ENCODE data around the gene CTSH. TPM values are rescaled to one million over a fixed set of nuclear protein-coding genes. Genes with fewer than 3 reads are reported as not detected.

The CTSH gene
- total RNA-seq, 1 experiment from 2014 or later: 20.4 TPM

DNA sequence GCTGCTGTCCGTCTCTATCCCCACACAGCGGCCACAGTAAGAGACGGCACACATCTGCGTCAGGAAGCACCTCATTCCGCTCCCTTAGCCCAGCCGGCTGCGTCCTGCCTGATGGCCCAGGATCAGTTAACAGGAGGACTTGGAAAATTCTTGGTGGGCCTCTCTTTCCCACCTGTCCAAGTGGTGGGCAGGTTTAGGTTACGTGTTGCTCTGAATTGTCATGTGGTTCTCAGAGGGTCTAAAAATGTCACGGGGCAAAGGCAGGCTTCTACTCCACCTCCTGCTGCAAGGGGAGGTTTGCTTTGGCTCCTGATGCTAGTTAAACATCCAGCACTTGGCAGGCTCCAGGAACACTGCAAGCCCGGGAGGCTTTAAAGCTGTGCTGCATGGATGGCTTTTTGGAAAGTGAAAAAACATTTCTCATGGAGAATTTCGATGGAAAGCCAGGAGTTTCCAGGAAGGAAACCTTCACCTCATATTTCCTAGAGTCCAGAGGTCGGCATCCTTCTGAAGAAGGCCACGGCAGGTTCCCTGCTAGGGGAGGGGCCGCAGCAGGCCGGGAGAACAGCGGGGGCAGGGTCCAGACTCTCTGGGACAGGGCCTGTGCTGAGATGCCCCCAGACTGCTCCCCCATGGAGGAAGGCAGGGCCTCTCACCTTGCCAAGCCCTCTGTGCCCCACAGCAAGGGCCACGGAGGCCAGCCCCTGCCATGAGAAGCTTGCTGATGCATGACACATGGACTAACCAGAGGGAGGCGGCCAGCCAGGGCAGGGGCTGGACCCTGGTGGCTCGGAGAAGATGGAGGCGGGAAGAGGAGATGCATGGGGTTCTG, 10.8 kb downstream of the CTSH start:
- Mint-ChIP-seq H3K36me3 (peaks cover 3% of the 10 kb centered on the region; the same call in 1 of the 2 replicates), H3K4me3 (no peak overlapping the region), H3K9me3 (no peaks in the 10 kb centered on the region), H3K4me1 (peaks cover 2% of the 10 kb centered on the region; the same call in 1 of the 2 replicates), H3K27me3 (ENCODE audit: low read depth) (no peaks in the 10 kb centered on the region), H3K27ac (no peak overlapping the region)
- TF ChIP-seq ZNF416 (CRISPR knock-in tag; IDR thresholded peaks at IDR 0.05): no peak
- TF ChIP-seq, protein P1, sequence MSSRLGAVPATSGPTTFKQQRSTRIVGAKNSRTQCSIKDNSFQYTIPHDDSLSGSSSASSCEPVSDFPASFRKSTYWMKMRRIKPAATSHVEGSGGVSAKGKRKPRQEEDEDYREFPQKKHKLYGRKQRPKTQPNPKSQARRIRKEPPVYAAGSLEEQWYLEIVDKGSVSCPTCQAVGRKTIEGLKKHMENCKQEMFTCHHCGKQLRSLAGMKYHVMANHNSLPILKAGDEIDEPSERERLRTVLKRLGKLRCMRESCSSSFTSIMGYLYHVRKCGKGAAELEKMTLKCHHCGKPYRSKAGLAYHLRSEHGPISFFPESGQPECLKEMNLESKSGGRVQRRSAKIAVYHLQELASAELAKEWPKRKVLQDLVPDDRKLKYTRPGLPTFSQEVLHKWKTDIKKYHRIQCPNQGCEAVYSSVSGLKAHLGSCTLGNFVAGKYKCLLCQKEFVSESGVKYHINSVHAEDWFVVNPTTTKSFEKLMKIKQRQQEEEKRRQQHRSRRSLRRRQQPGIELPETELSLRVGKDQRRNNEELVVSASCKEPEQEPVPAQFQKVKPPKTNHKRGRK (CRISPR knock-in tag; IDR thresholded peaks at IDR 0.05; ENCODE audit: borderline replicate concordance): no peak
- TF ChIP-seq NR2C2 (CRISPR knock-in tag; IDR thresholded peaks at IDR 0.05): no peak
- TF ChIP-seq, protein P2, sequence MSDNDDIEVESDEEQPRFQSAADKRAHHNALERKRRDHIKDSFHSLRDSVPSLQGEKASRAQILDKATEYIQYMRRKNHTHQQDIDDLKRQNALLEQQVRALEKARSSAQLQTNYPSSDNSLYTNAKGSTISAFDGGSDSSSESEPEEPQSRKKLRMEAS (CRISPR knock-in tag; IDR thresholded peaks at IDR 0.05): no peak
- TF ChIP-seq SMAD4 (CRISPR knock-in tag; IDR thresholded peaks at IDR 0.05): no peak
- TF ChIP-seq TCF7 (CRISPR knock-in tag; IDR thresholded peaks at IDR 0.05; ENCODE audit: low read depth): no peak
- TF ChIP-seq, protein P3, sequence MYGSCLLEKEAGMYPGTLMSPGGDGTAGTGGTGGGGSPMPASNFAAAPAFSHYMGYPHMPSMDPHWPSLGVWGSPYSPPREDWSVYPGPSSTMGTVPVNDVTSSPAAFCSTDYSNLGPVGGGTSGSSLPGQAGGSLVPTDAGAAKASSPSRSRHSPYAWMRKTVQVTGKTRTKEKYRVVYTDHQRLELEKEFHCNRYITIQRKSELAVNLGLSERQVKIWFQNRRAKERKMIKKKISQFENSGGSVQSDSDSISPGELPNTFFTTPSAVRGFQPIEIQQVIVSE (CRISPR knock-in tag; IDR thresholded peaks at IDR 0.05; ENCODE audit: borderline replicate concordance): no peak
- TF ChIP-seq, protein P4, sequence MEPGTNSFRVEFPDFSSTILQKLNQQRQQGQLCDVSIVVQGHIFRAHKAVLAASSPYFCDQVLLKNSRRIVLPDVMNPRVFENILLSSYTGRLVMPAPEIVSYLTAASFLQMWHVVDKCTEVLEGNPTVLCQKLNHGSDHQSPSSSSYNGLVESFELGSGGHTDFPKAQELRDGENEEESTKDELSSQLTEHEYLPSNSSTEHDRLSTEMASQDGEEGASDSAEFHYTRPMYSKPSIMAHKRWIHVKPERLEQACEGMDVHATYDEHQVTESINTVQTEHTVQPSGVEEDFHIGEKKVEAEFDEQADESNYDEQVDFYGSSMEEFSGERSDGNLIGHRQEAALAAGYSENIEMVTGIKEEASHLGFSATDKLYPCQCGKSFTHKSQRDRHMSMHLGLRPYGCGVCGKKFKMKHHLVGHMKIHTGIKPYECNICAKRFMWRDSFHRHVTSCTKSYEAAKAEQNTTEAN (CRISPR knock-in tag; IDR thresholded peaks at IDR 0.05): no peak
- TF ChIP-seq, protein P5, sequence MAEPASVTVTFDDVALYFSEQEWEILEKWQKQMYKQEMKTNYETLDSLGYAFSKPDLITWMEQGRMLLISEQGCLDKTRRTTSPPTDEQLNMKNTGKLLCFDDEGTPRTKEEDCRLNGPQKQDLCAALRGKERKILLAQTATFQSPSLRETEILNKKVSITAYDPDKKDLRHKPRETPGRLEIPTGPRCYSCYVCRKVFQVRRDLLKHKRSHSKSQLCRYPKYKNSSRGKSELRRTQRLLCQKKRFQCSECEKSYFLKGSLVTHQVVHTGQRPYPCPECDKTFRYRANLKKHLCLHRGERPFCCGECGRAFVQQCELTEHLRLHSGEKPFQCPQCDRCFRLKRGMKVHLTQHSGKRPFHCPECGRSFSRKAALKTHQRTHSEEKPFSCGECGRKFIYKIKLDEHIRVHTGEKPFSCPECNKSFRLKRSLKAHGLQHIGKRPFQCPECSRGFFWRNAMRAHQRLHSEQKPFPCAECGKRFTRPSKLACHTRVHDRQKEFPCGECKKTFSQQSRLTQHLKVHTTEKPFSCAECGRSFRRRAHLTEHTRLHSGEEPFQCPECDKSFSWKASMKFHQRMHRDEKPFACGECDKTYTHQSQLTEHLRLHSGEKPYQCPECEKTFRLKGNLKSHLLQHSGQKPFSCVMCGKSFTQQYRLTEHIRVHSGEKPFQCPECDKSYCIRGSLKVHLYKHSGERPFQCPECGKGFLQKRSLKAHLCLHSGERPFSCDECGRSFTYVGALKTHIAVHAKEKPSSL (CRISPR knock-in tag; conservative IDR thresholded peaks at IDR 0.05): no peak
- no peak for TF ChIP-seq SP1 (CRISPR knock-in tag; conservative IDR thresholded peaks at IDR 0.05)
- TF ChIP-seq ZNF121 (CRISPR knock-in tag; IDR thresholded peaks at IDR 0.05): no peak
- TF ChIP-seq ELF4 (CRISPR knock-in tag; IDR thresholded peaks at IDR 0.05; ENCODE audit: low read depth): no peak
- TF ChIP-seq, protein P6, sequence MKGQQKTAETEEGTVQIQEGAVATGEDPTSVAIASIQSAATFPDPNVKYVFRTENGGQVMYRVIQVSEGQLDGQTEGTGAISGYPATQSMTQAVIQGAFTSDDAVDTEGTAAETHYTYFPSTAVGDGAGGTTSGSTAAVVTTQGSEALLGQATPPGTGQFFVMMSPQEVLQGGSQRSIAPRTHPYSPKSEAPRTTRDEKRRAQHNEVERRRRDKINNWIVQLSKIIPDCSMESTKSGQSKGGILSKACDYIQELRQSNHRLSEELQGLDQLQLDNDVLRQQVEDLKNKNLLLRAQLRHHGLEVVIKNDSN (CRISPR knock-in tag; IDR thresholded peaks at IDR 0.05): no peak
- no peak for ATAC-seq
- CTCF ChIA-PET: interaction anchor here (1.6 kb wide), 1 partner anchor 73 kb away, joined by 6 read pairs; no protein-coding TSS in a partner anchor
- POLR2A ChIA-PET: no interaction called here
- DNase-seq (ENCODE audit: low spot score): no peak

DNA sequence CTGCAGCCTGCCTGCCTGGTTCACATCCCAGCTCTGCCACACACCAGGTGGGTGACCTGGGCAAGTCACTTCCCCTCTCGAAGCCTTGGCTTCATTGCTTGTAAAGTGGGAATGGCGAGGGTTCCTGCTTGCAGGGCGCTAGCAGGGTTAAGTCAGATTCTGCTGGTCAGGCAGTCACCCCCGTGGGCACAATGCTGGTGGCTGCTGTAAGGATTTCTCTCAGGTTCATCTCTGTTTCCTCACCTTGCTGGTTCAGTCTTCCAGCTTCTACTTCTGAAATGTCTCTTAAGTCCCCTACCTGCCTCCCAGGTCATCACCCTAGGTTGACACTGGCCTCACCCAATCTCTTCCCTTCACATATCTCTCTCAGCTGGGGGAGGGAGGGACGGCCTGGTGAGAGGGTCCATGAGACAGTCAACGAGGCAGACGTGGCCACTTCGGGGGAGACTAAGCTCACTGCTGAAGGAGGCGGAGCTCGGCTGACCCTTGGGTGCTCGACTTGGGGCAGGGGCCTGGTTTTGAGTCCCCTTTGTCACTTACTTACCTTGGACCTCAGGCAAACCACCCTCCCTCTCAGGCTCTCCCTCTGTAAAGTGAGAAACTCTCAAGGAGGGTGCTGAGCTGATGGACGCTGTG, 11.5 kb downstream of the CTSH start:
- TF ChIP-seq NR3C1 (CRISPR knock-in tag; conservative IDR thresholded peaks at IDR 0.05; ENCODE audit: low read depth) (no peak), GRHL2 (CRISPR knock-in tag; IDR thresholded peaks at IDR 0.05; ENCODE audit: insufficient replicate concordance, severe bottlenecking) (no peak)
- TF ChIP-seq, protein P7, sequence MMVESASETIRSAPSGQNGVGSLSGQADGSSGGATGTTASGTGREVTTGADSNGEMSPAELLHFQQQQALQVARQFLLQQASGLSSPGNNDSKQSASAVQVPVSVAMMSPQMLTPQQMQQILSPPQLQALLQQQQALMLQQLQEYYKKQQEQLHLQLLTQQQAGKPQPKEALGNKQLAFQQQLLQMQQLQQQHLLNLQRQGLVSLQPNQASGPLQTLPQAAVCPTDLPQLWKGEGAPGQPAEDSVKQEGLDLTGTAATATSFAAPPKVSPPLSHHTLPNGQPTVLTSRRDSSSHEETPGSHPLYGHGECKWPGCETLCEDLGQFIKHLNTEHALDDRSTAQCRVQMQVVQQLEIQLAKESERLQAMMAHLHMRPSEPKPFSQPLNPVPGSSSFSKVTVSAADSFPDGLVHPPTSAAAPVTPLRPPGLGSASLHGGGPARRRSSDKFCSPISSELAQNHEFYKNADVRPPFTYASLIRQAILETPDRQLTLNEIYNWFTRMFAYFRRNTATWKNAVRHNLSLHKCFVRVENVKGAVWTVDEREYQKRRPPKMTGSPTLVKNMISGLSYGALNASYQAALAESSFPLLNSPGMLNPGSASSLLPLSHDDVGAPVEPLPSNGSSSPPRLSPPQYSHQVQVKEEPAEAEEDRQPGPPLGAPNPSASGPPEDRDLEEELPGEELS (CRISPR knock-in tag; IDR thresholded peaks at IDR 0.05): no peak
- TF ChIP-seq, protein P8, sequence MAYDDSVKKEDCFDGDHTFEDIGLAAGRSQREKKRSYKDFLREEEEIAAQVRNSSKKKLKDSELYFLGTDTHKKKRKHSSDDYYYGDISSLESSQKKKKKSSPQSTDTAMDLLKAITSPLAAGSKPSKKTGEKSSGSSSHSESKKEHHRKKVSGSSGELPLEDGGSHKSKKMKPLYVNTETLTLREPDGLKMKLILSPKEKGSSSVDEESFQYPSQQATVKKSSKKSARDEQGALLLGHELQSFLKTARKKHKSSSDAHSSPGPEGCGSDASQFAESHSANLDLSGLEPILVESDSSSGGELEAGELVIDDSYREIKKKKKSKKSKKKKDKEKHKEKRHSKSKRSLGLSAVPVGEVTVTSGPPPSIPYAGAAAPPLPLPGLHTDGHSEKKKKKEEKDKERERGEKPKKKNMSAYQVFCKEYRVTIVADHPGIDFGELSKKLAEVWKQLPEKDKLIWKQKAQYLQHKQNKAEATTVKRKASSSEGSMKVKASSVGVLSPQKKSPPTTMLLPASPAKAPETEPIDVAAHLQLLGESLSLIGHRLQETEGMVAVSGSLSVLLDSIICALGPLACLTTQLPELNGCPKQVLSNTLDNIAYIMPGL (CRISPR knock-in tag; IDR thresholded peaks at IDR 0.05): no peak
- TF ChIP-seq, protein P9, sequence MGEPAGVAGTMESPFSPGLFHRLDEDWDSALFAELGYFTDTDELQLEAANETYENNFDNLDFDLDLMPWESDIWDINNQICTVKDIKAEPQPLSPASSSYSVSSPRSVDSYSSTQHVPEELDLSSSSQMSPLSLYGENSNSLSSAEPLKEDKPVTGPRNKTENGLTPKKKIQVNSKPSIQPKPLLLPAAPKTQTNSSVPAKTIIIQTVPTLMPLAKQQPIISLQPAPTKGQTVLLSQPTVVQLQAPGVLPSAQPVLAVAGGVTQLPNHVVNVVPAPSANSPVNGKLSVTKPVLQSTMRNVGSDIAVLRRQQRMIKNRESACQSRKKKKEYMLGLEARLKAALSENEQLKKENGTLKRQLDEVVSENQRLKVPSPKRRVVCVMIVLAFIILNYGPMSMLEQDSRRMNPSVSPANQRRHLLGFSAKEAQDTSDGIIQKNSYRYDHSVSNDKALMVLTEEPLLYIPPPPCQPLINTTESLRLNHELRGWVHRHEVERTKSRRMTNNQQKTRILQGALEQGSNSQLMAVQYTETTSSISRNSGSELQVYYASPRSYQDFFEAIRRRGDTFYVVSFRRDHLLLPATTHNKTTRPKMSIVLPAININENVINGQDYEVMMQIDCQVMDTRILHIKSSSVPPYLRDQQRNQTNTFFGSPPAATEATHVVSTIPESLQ (CRISPR knock-in tag; IDR thresholded peaks at IDR 0.05): no peak
- H3K36me3 Mint-ChIP-seq: peaks cover 3% of the 10 kb centered on the region; the same call in 1 of the 2 replicates
- H3K4me3 Mint-ChIP-seq: no peak overlapping the region
- no peak for ATAC-seq
- no peaks in the 10 kb centered on the region for H3K9me3 Mint-ChIP-seq
- POLR2A ChIA-PET: no interaction called here
- no peak overlapping the region for H3K27ac Mint-ChIP-seq
- CTCF ChIA-PET: interaction anchor here (1.6 kb wide), 1 partner anchor 74 kb away, joined by 6 read pairs; no protein-coding TSS in a partner anchor
- H3K4me1 Mint-ChIP-seq: peaks cover 2% of the 10 kb centered on the region; the same call in 1 of the 2 replicates
- no peak for DNase-seq (ENCODE audit: low spot score)
- H3K27me3 Mint-ChIP-seq (ENCODE audit: low read depth): no peaks in the 10 kb centered on the region
